ENCODE data around the gene THSD1.
"Not testable (repeated sequence)": the region's sequence is repeated elsewhere in the genome, so short reads cannot be mapped to it uniquely, and the experiment has no call there.

Gene THSD1

GRCh38 chr13:52353193-52353592 is 52.8 kb downstream of the THSD1 start:
- no peak for DNase-seq

GRCh38 chr13:52348983-52349780 is 56.8 kb downstream of the THSD1 start:
- DNase-seq: no peak

- no peak for DNase-seq
These were observed 57.9 kb downstream of the THSD1 start for GRCh38 chr13:52348071-52348470.

- no peak for DNase-seq
These were observed 60.2 kb downstream of the THSD1 start for GRCh38 chr13:52345631-52346251.

- no peak for DNase-seq
These were observed 60.9 kb downstream of the THSD1 start for GRCh38 chr13:52345048-52345447.

GRCh38 chr13:52344108-52344507 is 61.9 kb downstream of the THSD1 start:
- DNase-seq: no peak

GRCh38 chr13:52342203-52342602 is 63.8 kb downstream of the THSD1 start:
- not testable (repeated sequence) for DNase-seq

- DNase-seq: not testable (repeated sequence)
These were observed 68.0 kb downstream of the THSD1 start for GRCh38 chr13:52337828-52338455.

- DNase-seq: not testable (repeated sequence)
These were observed 71.9 kb downstream of the THSD1 start for GRCh38 chr13:52334107-52334506.

- DNase-seq: not testable (repeated sequence)
These were observed 74.1 kb downstream of the THSD1 start for GRCh38 chr13:52331844-52332243.
